K562 (cell line): ENCODE data around the gene LZTFL1. TPM values are rescaled to one million over a fixed set of nuclear protein-coding genes. Genes with fewer than 3 reads are reported as not detected.

Experiments used
- ATAC-seq: fragments of 200-7000 bp; cut with Tn5 transposase; 3 replicates; pipeline ENCODE4 v1.9.1; 2020; ENCODE audit warnings: moderate library complexity
- BruUV-seq: library from RNA; stranded (reverse); fragments of 400-500 nt; replicated peaks from 2 replicates; lab custom pipeline; 2021; lab: Mats Ljungman, UMichigan
- CTCF ChIA-PET: fragments of 300-600 bp; formaldehyde crosslinking; extraction: SDS; loops from one replicate; lab custom pipeline; 2021; ENCODE audit warnings: low intra/inter-chr PET ratio; lab: Yijun Ruan, JAX
- POLR2A ChIA-PET: fragments of 300-600, 350-650 bp; sonication (Branson Sonifier 250); formaldehyde crosslinking; extraction: SDS; loops from one replicate; lab custom pipeline; 2021; ENCODE audit warnings: antibody characterized with exemption, inconsistent platforms; lab: Yijun Ruan, JAX
- DNase-seq, 4 experiments: peaks; one replicate each; pipeline versions ENCODE4 v3.0.0 to v3.0.0-alpha.2; 2011 to 2018; ENCODE audit warnings: low spot score in 3 of 4, mixed read lengths in 3 of 4; ENCODE audit errors: extremely low read depth in 1 of 4
- FAIRE-seq: peaks from 2 replicates; lab custom pipeline; 2011; peaks lifted over from hg19 to GRCh38; lab: Jason Lieb, UNC
- H2AFZ ChIP-seq: 2 replicates; pipeline ENCODE4 v1.6.0; 2011; ENCODE audit warnings: low read depth, low read length, control low read depth, inconsistent platforms
- H3K27ac ChIP-seq: fragments of 200-600 bp; 3 replicates; pipeline ENCODE4 v1.8.0; 2011; ENCODE audit warnings: low read depth, mild to moderate bottlenecking, control low read depth, inconsistent platforms, low read length, moderate library complexity, mixed read lengths; ENCODE audit errors: extremely low read depth
- H3K27me3 ChIP-seq, 2 experiments: fragments of 300-600 bp in 1 of 2; 2 replicates in 1 of 2; 3 replicates in 1 of 2; pipeline versions ENCODE4 v1.6.0 to v1.8.0; 2011; ENCODE audit warnings: inconsistent platforms in 2 of 2, low read length in 2 of 2, mild to moderate bottlenecking in 1 of 2, mixed read lengths in 1 of 2, moderate library complexity in 1 of 2; ENCODE audit not compliant: control insufficient read depth in 2 of 2, insufficient read depth in 2 of 2
- H3K36me3 ChIP-seq: fragments of 300-600 bp; 3 replicates; pipeline ENCODE4 v1.8.0; 2011; ENCODE audit warnings: mild to moderate bottlenecking, low read length, inconsistent platforms; ENCODE audit not compliant: control insufficient read depth, insufficient read depth
- H3K4me1 ChIP-seq, 2 experiments: fragments of 200-600 bp in 1 of 2; replicated peaks in 1 of 2; 2 replicates in 1 of 2; 3 replicates in 1 of 2; pipeline versions ENCODE4 v1.5.1 to v1.8.0; 2011; ENCODE audit warnings: inconsistent platforms in 2 of 2, low read length in 2 of 2, mild to moderate bottlenecking in 1 of 2, mixed read lengths in 1 of 2, moderate library complexity in 1 of 2; ENCODE audit not compliant: control insufficient read depth in 2 of 2, insufficient read depth in 2 of 2
- H3K4me2 ChIP-seq: 2 replicates; pipeline ENCODE4 v1.6.1; 2011; ENCODE audit warnings: low read length, control low read depth, inconsistent platforms, mixed read lengths; ENCODE audit not compliant: insufficient read depth
- H3K4me3 ChIP-seq: fragments of 200-600 bp; sonication (generic), shearing (Covaris generic); 2 replicates; pipeline ENCODE4 v1.5.1; 2016; ENCODE audit warnings: control low read depth, inconsistent platforms
- H3K79me2 ChIP-seq: fragments of 200-600 bp; 3 replicates; pipeline ENCODE4 v1.8.0; 2011; ENCODE audit warnings: low read length, inconsistent platforms; ENCODE audit not compliant: control insufficient read depth, insufficient read depth
- H3K9ac ChIP-seq, 2 experiments: 2 replicates each; pipeline versions ENCODE4 v1.6.0 to v1.6.1; 2011; ENCODE audit warnings: low read depth in 2 of 2, low read length in 2 of 2, control low read depth in 1 of 2, inconsistent platforms in 1 of 2, mild to moderate bottlenecking in 1 of 2, mixed read lengths in 1 of 2; ENCODE audit not compliant: insufficient read depth in 1 of 2
- H3K9me1 ChIP-seq: one replicate; pipeline ENCODE4 v1.6.0; 2011; ENCODE audit warnings: inconsistent platforms, mild to moderate bottlenecking, low read length, moderate library complexity; ENCODE audit not compliant: control insufficient read depth, insufficient read depth
- H3K9me3 ChIP-seq: replicated peaks from 2 replicates; pipeline ENCODE4 v1.5.1; 2011; ENCODE audit warnings: low read depth, low read length, inconsistent platforms; ENCODE audit not compliant: control insufficient read depth, insufficient read depth
- H4K20me1 ChIP-seq: replicated peaks from 2 replicates; pipeline ENCODE4 v1.6.1; 2011; ENCODE audit warnings: low read length, inconsistent platforms, mixed read lengths; ENCODE audit not compliant: control insufficient read depth, insufficient read depth
- SPI1 ChIP-seq: IDR thresholded peaks from 2 replicates; pipeline ENCODE4 v1.6.1; 2011; ENCODE audit warnings: low read depth, low read length, control low read depth, borderline replicate concordance
- ZNF445 ChIP-seq: fragments of 250-450 bp; sonication (Bioruptor Pico); IDR thresholded peaks from 2 replicates; pipeline ENCODE4 v1.4.0; 2020; ENCODE audit warnings: low read depth, mild to moderate bottlenecking, moderate library complexity
- WGBS: fragments of 100-300 bp; shearing (Covaris generic); methylation state at CpG from one replicate; pipeline ENCODE4 v1.1.6; 2016; ENCODE audit warnings: low coverage, mixed read lengths; ENCODE audit not compliant: insufficient coverage; ENCODE audit errors: missing lambda C conversion rate; 5-methylcytosine and 5-hydroxymethylcytosine counted together
- in situ Hi-C: fragments of 300-500 bp; cut with MboI; formaldehyde crosslinking; loops from 4 replicates; pipeline ENCODE4 v1.15.0; 2018; ENCODE audit warnings: inconsistent platforms, mixed read lengths
- intact Hi-C: fragments of 100-400 bp; cut with micrococcal nuclease; formaldehyde crosslinking; loops from 2 replicates; pipeline ENCODE4 v1.14.2; 2022
- polyA plus RNA-seq, 8 experiments: library from polyadenylated mRNA; depleted of rRNA in 4 of 8; stranded (reverse) in 5 of 8; unstranded in 3 of 8; fragments of >200 nt; fragmentation: Nextera tagmentation in 2 of 8; fragmentation: Illumina TruSeq in 1 of 8; extraction: Ambion mirVana in 2 of 8; extraction: Trizol in 1 of 8; gene quantifications; 2 replicates each; pipeline versions ENCODE4 v1.2.1 to v1.2.3, GENCODE V29; 2011 to 2014; ENCODE audit warnings: inconsistent platforms in 1 of 8, missing spikeins in 1 of 8
- total RNA-seq, 7 experiments: library from RNA; depleted of rRNA in 6 of 7; stranded (reverse); fragments of >200 nt in 6 of 7; fragmentation: Illumina TruSeq in 2 of 7; extraction: Trizol in 2 of 7; gene quantifications; 2 replicates each; pipeline versions ENCODE4 v1.2.1 to v1.2.3, GENCODE V29; 2011 to 2021; ENCODE audit warnings: low replicate concordance in 1 of 7

Gene LZTFL1
- total and polyA plus RNA-seq, 9 of the 15 experiments (the other 6 are each of a cell fraction or from before 2014, with no cell fraction given): 10.7 to 33.7 (median 15.3) TPM

- peak overlapping the region; percentile 33; the same call in 1 of the 2 replicates for H3K4me2 ChIP-seq
- peaks cover 19% of the 10 kb centered on the region in 2 experiments; a peak in 4 of 5 replicates for H3K4me1 ChIP-seq
- WGBS: 32% methylated on average over 23 of the region's 23 CpGs
- no TSS peak for BruUV-seq
- no peak overlapping the region for H3K9ac ChIP-seq
- FAIRE-seq: no peak
- no peak overlapping the region for H3K27ac ChIP-seq
- no peaks in the 10 kb centered on the region for H3K9me3 ChIP-seq
- no peaks in the 10 kb centered on the region for H3K9me1 ChIP-seq
- intact Hi-C loops: no loop called here
- TF ChIP-seq ZNF445 (CRISPR knock-in tag) (no peak), SPI1 (peak; percentile 13; the same call in 1 of the 2 replicates)
- ChIA-PET POLR2A (interaction anchor here (0.6 to 1.2 kb wide), 2 partner anchors 26 to 305 kb away, joined by 3 read pairs; no protein-coding TSS in a partner anchor), CTCF (no interaction called here)
- peaks cover 4 to 23% of the 10 kb centered on the region in 2 experiments; a peak in 3 of 5 replicates for H3K27me3 ChIP-seq
- H4K20me1 ChIP-seq: no peaks in the 10 kb centered on the region
- in situ Hi-C loops: no loop called here
- no peak overlapping the region for H3K4me3 ChIP-seq
- no peak for ATAC-seq
- peak overlapping the region; percentile 30 for H2AFZ ChIP-seq
- no peak for DNase-seq
- H3K79me2 ChIP-seq: no peaks in the 10 kb centered on the region
- no peaks in the 10 kb centered on the region for H3K36me3 ChIP-seq
Observed at GRCh38 chr3:45884368-45885201, 42.7 kb upstream of the LZTFL1 start.
